Muscle layer of duodenum (tissue), 2 donors: ENCODE measurements around the gene ZNF724.

Experiments
- H3K27ac ChIP-seq: one replicate; pipeline ENCODE4 v1.7.0; 2013; ENCODE audit warnings: mild to moderate bottlenecking, low read length
- H3K27me3 ChIP-seq: one replicate; pipeline ENCODE4 v1.7.0; 2013; ENCODE audit warnings: low read depth, mild to moderate bottlenecking, control low read depth, low read length
- H3K36me3 ChIP-seq, 2 donors: one replicate each; pipeline ENCODE4 v1.7.0; 2013; ENCODE audit warnings: low read length in 2 of 2, control low read depth in 1 of 2, mild to moderate bottlenecking in 1 of 2; ENCODE audit not compliant: insufficient read depth in 2 of 2, control insufficient read depth in 1 of 2
- H3K4me1 ChIP-seq, 2 donors: one replicate each; pipeline ENCODE4 v1.7.0; 2013; ENCODE audit warnings: low read length in 2 of 2, mild to moderate bottlenecking in 2 of 2, control low read depth in 1 of 2, moderate library complexity in 1 of 2; ENCODE audit not compliant: insufficient read depth in 2 of 2, control insufficient read depth in 1 of 2
- H3K4me3 ChIP-seq, 2 donors: one replicate each; pipeline ENCODE4 v1.7.0; 2013; ENCODE audit warnings: low read length in 2 of 2, low read depth in 1 of 2, mild to moderate bottlenecking in 1 of 2
- H3K9me3 ChIP-seq, 2 donors: one replicate each; pipeline ENCODE4 v1.7.0; 2013; ENCODE audit warnings: low read length in 2 of 2, control low read depth in 1 of 2, mild to moderate bottlenecking in 1 of 2; ENCODE audit not compliant: control insufficient read depth in 1 of 2
- donor health status: healthy.

ZNF724 gene

GRCh38 chr19:23222998-23223652 lies 27.1 kb downstream of the ZNF724 start:
- Histone ChIP-seq H3K4me3 (peak overlapping the region in 1 of 2 donors; percentile 32), H3K27me3 (no peaks in the 10 kb centered on the region), H3K36me3 (peaks cover 5 to 24% of the 10 kb centered on the region in 2 donors), H3K9me3 (peaks cover 26 to 51% of the 10 kb centered on the region in 2 donors), H3K4me1 (no peaks in the 10 kb centered on the region), H3K27ac (no peak overlapping the region)

- Histone ChIP-seq H3K9me3 (no peaks in the 10 kb centered on the region), H3K36me3 (no peaks in the 10 kb centered on the region), H3K27ac (no peak overlapping the region), H3K4me3 (peak overlapping the region in 1 of 2 donors; percentile 57), H3K4me1 (no peaks in the 10 kb centered on the region), H3K27me3 (no peaks in the 10 kb centered on the region)
Measured at GRCh38 chr19:23203841-23204344, 46.3 kb downstream of the ZNF724 start.

GRCh38 chr19:23190341-23190740 lies 59.9 kb downstream of the ZNF724 start:
- Histone ChIP-seq H3K36me3 (no peaks in the 10 kb centered on the region), H3K9me3 (peaks cover 0 to 2% of the 10 kb centered on the region in 2 donors), H3K27me3 (no peaks in the 10 kb centered on the region), H3K4me3 (no peak overlapping the region), H3K4me1 (no peaks in the 10 kb centered on the region), H3K27ac (no peak overlapping the region)

- peaks cover 0 to 9% of the 10 kb centered on the region in 2 donors for H3K9me3 ChIP-seq
- no peaks in the 10 kb centered on the region for H3K36me3 ChIP-seq
Measured at GRCh38 chr19:23183251-23183650, 66.9 kb downstream of the ZNF724 start.

More at GRCh38 chr19:23183251-23183650, 66.9 kb downstream of the ZNF724 start:
- Histone ChIP-seq H3K27me3 (no peaks in the 10 kb centered on the region), H3K27ac (no peak overlapping the region), H3K4me3 (no peak overlapping the region), H3K4me1 (no peaks in the 10 kb centered on the region)
